NCI-H446 treated with DMSO at 0.1 percent for 48 hours (cell line): Measurements from ENCODE around the gene PTPRM.

ENCODE experiments used
- DNase-seq: peaks from one replicate; lab custom pipeline; 2025; lab: John Stamatoyannopoulos, UW

The PTPRM gene

DNA sequence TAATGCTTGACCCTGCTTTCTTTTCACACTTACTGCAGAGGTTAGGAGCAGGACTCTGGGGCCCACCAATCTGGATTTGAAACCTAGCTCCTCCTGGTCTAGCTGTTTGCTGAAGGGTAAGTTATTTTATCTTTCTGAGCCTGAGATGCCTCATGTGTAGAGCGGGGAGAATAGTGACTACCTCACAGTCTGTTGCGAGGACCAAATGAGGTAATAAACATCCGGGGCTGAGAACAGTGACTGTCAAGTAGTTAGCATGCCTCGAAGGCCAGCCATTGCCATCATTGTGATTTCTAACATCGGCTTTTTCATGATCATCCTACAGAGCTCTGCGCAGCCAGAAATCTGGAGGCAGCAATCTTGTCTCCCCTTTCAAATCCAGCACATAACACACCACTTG is 32.9 kb downstream of the PTPRM start:
- no peak for DNase-seq

GRCh38 chr18:7600528-7601245 is 33.6 kb downstream of the PTPRM start:
- no peak for DNase-seq

DNA sequence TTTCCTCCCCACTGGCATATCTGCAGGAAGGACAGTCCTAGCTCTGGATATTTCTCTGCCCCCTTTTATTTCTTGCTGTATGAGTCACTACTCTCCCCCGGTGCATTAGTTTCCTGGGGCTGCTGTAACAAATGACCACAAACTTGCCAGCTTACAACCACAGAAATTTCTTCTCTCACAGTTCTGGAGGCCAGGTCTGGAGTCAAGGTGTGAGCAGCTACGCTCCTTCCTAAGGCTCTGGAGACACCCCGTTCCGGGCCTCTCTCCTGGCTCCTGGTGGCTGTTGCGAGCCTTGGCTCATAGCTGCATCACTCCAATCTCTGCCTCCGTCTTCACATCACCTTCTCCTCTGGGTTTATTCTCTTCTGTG is 34.1 kb downstream of the PTPRM start:
- DNase-seq = no peak

GRCh38 chr18:7601936-7602335 is 34.8 kb downstream of the PTPRM start:
- no peak for DNase-seq

DNA sequence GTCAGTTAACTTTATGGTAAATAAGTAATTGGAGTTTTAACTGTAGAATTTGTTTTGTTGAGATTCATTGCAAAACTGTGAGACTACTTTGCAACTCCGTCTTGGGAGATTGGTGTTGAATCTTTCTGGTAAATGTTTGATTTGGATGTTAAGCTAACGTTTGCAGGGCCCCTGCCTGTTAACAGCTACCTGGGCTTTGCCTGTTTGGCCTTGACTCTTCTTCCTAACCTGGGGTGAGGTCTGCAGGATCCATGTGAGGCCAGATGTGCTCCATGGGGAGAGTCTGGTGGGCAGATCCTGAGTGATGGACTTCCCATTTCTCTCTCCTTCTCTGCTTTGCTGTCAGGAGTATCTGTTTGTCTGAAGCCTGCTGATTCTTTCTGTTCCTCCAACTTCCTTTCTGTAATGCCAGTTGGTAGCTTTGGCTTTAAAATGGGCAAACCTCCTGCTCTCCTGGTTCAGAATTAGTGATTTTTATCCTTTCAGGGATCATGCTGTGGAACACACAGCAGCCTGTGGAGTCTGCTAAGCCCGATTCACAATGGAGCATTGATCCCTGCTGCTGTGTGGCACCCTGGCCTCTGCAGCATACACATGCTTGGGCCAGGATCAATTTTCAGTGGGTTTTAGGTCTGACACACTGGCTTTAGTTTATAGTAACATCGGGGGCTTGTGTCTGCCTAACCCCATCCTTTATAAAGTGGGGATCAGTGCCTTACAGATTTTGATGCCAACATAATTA is 36.3 kb downstream of the PTPRM start:
- DNase-seq = no peak

DNA sequence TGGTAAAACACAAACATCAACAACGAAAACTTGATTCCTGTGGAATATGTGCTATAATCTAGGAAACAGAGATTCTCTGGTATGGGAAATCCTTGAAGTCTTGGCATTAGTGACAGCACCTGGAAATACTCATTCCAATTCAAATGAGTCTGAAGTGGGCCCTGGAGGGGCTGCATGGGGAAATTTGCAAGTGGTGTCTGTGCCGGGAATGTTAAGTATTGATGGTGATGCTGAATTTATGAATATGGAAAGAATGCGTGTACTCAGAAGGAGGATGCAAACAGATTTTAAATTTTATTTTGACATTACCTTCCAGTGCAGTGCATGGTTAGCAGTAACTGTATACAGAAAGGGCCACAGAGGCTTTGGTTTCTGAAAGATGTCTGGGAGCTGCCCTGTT is 37.2 kb downstream of the PTPRM start:
- DNase-seq = no peak

GRCh38 chr18:7605705-7606104 is 38.6 kb downstream of the PTPRM start:
- no peak for DNase-seq

- DNase-seq = no peak
Observed at GRCh38 chr18:7607540-7608173, 40.5 kb downstream of the PTPRM start.

DNA sequence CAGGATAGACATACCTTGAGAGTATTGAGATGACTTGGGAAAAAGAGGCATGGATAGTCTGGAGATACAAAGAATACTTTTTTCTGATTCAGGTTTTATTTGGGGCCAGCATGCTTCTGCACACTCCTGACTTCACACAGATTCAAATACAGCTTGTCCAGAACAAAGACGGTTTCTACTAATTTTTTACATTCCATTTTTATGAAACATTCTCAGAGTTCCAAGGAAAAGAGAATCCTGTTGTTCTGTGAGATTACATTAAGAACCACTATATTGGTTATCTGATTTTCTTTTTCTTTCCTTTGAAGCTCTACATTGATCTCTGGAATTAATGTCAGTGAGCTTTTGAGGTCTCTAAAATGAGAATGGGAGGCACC is 41.0 kb downstream of the PTPRM start:
- DNase-seq = no peak

- no peak for DNase-seq
Observed at GRCh38 chr18:7608781-7609201, 41.7 kb downstream of the PTPRM start.

GRCh38 chr18:7609617-7610016 is 42.5 kb downstream of the PTPRM start:
- DNase-seq = no peak

DNA sequence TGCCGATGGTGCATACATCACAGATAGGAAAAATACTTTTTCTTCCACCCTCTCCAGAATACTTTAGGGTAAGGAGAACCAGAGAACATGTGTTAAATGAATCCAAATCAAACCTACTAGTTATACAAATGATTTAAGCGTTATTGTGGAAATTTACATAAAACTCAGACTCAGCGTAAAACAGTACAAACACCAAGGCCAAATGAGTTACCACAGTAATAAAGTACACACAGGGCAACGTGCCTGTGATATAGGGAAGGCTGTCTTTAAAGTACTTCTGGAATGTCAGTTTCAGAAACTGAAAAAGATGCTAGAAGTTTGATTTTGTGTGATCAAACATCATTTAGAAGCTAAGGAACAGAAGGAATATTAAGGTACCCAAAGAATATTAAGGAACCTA is 46.9 kb downstream of the PTPRM start:
- DNase-seq = no peak

GRCh38 chr18:7615840-7616239 is 48.7 kb downstream of the PTPRM start:
- DNase-seq = no peak

DNA sequence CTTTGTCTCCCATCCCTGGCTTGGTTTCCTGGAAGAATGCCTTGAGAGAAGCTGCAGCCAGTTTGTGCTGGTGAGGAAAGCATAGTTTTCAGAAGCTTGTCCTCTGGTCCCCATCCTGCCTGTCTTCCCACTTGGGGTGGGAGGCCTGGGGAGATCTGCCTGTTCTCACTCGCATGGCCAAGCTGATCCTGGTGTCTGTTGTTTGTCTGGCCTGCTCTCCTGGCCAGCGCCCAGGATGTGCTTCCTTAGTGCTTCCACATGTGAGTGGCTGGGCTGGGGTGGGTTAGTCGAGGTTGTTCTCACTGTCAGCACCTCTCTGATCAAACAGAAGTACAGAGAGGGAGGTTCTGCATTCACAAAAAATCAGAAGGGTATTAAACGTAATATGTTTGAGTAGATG is 49.5 kb downstream of the PTPRM start:
- no peak for DNase-seq

GRCh38 chr18:7617738-7618422 is 50.8 kb downstream of the PTPRM start:
- no peak for DNase-seq

- DNase-seq = no peak
Observed at GRCh38 chr18:7618891-7619442, 51.9 kb downstream of the PTPRM start.

- no peak for DNase-seq
Observed at GRCh38 chr18:7619676-7620075, 52.6 kb downstream of the PTPRM start.

DNA sequence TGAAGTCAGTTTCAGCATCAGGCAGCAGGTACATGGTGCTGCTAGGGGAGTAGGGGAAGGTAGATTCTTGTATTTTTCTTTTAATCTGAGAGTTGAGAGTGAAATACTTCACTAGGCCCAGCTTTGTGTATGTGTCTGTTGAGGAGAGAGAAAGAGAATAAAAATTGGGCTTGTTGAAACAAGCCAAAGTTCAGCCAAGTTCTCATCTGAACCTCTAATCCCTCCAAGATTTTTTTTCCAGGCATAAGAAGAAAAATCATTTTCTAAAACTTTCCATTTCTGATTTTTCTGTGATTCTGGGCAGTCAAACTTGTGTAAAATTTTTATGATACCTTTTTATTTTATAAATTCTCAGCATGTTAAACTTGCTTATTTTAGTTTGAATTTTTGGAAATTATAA is 55.6 kb downstream of the PTPRM start:
- no peak for DNase-seq

DNA sequence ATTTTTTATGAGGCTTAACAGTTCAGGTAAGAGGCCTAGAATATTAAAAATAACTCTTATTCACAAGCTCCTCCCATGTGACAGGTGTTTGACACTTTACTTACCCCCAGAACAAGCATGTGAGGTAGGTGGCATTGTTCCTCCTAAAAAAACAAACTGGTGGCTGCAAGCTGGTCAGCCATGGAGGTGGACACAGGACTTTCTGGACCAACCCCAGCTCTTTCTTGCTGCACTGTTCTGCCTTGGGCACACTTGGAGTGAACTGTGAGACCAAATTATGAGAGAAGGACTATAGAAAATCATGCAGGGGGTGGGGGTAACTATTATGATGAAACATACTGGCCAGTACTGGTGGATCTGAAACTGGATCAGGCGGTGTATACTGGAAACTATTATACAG is 56.6 kb downstream of the PTPRM start:
- no peak for DNase-seq

DNA sequence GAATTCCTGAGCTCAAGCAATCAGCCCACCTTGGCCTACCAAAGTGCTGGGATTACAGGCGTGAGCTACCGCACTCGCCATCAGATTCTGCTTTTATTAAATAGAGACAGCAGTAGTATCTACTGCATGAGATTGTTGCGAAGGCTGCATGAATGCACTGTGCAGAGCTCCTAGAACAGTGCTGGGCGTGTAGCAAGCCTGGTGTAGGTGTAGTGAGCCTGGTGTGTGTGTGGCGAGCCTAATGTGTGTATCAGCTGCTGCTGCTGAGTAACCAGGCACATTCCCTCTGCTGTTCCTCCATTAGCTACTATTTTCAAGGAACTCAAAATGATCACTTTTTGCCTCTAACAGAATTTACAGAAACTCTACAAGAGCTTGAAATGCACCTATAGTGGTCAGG is 57.6 kb downstream of the PTPRM start:
- DNase-seq = no peak

- DNase-seq = no peak
Observed at GRCh38 chr18:7626175-7626921, 59.2 kb downstream of the PTPRM start.
